Mucosa of descending colon (tissue), 3 donors: ENCODE measurements around the gene RASD1. TPM values are rescaled to one million over a fixed set of nuclear protein-coding genes. Genes with fewer than 3 reads are reported as not detected.
"Not testable (repeated sequence)": the region's sequence is repeated elsewhere in the genome, so short reads cannot be mapped to it uniquely, and the experiment has no call there.

Experiments used
- ATAC-seq: fragments of 200-7000 bp; cut with Tn5 transposase; one replicate; pipeline ENCODE4 v1.9.1; 2020; ENCODE audit warnings: mild to moderate bottlenecking, moderate library complexity
- DNase-seq, 3 donors: peaks; one replicate each; pipeline ENCODE4 v3.0.0-alpha.2; 2020
- H3K36me3 ChIP-seq: fragments of 200-600 bp; one replicate; pipeline ENCODE4 v1.8.0; 2021; ENCODE audit warnings: low read depth, mild to moderate bottlenecking
- H3K4me1 ChIP-seq: fragments of 200-600 bp; one replicate; pipeline ENCODE4 v1.8.0; 2021; ENCODE audit warnings: low read depth, mild to moderate bottlenecking
- H3K4me3 ChIP-seq: fragments of 200-600 bp; one replicate; pipeline ENCODE4 v1.8.0; 2021; ENCODE audit warnings: mild to moderate bottlenecking
- H3K9me3 ChIP-seq: fragments of 200-600 bp; one replicate; pipeline ENCODE4 v1.8.0; 2021; ENCODE audit warnings: mild to moderate bottlenecking
- CTCF ChIP-seq: fragments of 200-600 bp; IDR thresholded peaks from one replicate; pipeline ENCODE4 v1.8.0; 2022; ENCODE audit warnings: antibody characterized with exemption, mild to moderate bottlenecking
- intact Hi-C, 2 donors: fragments of 100-400 bp; cut with DNase I in 1 of 2; cut with micrococcal nuclease in 1 of 2; formaldehyde crosslinking; loops; one replicate each; pipeline versions ENCODE4 v1.11.0 to v1.11.1; 2022; cut with DNase I, micrococcal nuclease
- total RNA-seq, 3 donors: library from RNA; stranded (reverse); fragmentation: NEBNext Ultra II Directional in 2 of 3; extraction: Animal tissue kit (Norgen Biotek cat#: 25700) in 2 of 3; gene quantifications; one replicate each; pipeline versions ENCODE4 v1.2.1 to v1.2.4, GENCODE V29; 2021 to 2023
- donor health status: DM: no; HTN: no; CAD: no; lungs with moderate emphysema.
- donor health status: DM: no; HTN: no; CAD: no.
- donor health status: DM: no; HTN: yes; CAD: no.

The RASD1 gene
- total RNA-seq, 3 donors from 2014 or later = 10.8 to 27.8 (median 19.2) TPM

GRCh38 chr17:17492085-17492484, 4.1 kb downstream of the RASD1 start:
- intact Hi-C loops = no loop called here
- H3K9me3 ChIP-seq = no peaks in the 10 kb centered on the region
- peaks cover 20% of the 10 kb centered on the region for H3K4me1 ChIP-seq
- H3K4me3 ChIP-seq = no peak overlapping the region
- no peaks in the 10 kb centered on the region for H3K36me3 ChIP-seq
- no peak for ATAC-seq
- DNase-seq = peak in 1 of 3 donors; percentile 14
- no peak for TF ChIP-seq CTCF

DNA sequence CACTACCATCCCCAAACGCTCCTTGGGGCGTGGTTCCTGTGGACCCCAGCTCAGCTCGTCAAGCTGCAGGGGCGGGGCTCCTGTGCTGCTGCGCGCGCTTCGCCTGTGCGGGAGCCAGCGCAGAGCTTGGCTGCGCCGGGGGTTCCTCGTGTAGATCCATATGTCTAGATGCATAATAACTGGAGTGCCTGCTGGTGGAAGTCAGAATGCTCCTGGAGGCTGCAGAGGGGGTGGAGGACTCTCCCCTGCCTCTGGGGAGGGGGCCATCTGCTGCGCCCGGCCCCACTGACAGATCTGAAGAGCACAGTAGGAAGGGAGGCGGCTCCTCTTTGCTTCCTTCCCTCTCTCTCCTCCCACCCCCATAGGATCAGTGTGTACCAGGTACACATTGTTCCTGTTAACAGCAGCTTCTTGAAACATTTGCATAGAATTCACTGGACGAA, 4.6 kb downstream of the RASD1 start:
- Histone ChIP-seq H3K36me3 (no peaks in the 10 kb centered on the region), H3K4me1 (peaks cover 20% of the 10 kb centered on the region), H3K9me3 (no peaks in the 10 kb centered on the region), H3K4me3 (no peak overlapping the region)
- intact Hi-C loops = no loop called here
- no peak for ATAC-seq
- DNase-seq = peak in 1 of 3 donors; percentile 27
- no peak for TF ChIP-seq CTCF

GRCh38 chr17:17491031-17491471, 5.1 kb downstream of the RASD1 start:
- intact Hi-C loops = no loop called here
- H3K4me3 ChIP-seq = no peak overlapping the region
- H3K36me3 ChIP-seq = no peaks in the 10 kb centered on the region
- TF ChIP-seq CTCF = no peak
- H3K4me1 ChIP-seq = peaks cover 20% of the 10 kb centered on the region
- ATAC-seq = no peak
- H3K9me3 ChIP-seq = no peaks in the 10 kb centered on the region
- peak in 1 of 3 donors; percentile 13 for DNase-seq

DNA sequence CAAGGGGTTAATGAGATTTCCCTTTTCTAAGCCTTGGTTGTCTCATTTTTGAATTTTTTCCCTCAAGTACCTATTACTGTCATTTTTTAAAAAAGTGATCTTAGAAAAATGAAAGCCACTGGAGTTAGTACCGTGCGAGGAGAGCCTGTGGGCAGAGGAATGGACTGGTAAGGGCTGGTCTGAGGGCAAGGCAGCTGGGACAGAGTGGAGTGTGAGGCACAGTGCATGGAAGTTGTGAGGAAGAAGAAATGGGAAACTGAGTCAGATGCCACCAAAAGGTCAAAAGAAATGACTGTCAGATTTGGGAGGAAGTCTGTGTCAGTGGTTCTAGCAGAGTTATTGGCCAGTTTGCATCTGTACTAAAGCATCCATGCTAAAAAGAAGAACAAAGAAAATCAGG, 8.2 kb downstream of the RASD1 start:
- Histone ChIP-seq H3K9me3 (no peaks in the 10 kb centered on the region), H3K4me3 (no peak overlapping the region), H3K4me1 (peaks cover 1% of the 10 kb centered on the region), H3K36me3 (no peaks in the 10 kb centered on the region)
- ATAC-seq = no peak
- no peak for TF ChIP-seq CTCF
- no peak for DNase-seq
- intact Hi-C loops = no loop called here

- DNase-seq, intact Hi-C loops, ATAC-seq: not testable (repeated sequence)
Measured at GRCh38 chr17:17486416-17486815, 9.8 kb downstream of the RASD1 start.

DNA sequence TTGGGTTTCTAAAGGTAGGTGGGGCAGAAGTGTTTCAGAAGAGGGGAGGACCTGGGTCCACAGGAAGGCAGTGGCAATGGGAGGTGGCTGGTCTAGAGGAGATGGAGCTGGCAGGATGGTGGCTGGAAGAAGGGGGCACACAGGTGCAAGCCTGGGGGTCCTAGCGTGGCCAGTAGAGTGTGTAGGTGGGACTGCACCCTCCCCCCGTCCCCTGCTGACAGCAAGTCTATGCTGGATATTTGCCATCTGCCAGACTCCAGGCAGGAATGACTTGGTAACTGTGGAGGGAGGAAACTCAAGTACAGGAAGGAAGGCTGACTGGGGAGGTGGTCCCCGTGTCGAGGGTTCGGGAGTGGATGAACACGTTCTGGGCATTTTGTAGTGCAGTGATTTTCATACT, 10.8 kb downstream of the RASD1 start:
- Histone ChIP-seq H3K36me3 (no peaks in the 10 kb centered on the region), H3K4me1 (peaks cover 10% of the 10 kb centered on the region), H3K4me3 (no peak overlapping the region), H3K9me3 (no peaks in the 10 kb centered on the region)
- ATAC-seq (no peak), DNase-seq (no peak)
- TF ChIP-seq CTCF = no peak
- intact Hi-C loops = no loop called here

More at GRCh38 chr17:17486416-17486815, 9.8 kb downstream of the RASD1 start:
- not testable (repeated sequence) for H3K9me3 ChIP-seq, H3K4me3 ChIP-seq, H3K36me3 ChIP-seq, H3K4me1 ChIP-seq
